ENCODE measurements around the gene CBARP.

CBARP gene

DNA sequence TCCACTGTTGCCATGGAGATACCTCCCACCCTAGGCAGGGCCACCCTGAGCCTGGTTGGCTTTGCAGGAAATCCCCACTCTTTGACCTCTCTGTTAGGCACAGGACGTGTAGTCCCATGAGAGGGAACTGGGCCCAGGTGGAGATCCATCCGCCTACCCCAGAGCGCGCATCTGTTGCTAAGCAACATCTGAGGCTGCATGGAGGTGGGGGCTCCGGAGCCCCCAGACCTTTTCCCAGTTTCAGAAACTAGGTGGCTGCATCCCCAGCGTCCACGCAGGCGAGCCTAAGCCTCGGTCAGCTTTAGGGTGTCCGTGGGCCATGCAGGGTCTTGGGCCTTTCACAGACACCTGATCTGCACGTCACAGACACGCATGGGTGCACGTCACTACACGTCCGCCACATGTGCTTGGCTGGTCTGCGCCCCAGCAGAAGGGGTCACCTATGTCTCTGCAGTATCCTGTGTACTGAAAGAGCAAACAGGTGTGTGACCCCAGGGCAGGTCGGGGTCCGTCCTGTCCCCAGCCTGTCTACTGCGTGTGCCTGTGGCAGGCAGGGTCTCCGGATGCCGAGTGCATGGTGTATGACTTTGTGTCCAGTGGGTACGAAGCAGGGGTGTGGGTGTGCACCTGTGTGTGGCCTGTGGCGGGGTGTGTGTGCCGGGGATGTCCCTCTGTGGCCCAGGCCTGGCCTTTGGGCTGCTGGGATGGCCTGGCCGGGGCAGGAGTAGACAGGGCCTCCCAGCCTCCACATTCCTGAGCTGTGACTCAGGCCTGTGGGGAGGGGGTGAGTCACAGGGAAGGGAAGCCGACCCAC lies 27.2 kb upstream of the CBARP start:
- no peak for FAIRE-seq

DNA sequence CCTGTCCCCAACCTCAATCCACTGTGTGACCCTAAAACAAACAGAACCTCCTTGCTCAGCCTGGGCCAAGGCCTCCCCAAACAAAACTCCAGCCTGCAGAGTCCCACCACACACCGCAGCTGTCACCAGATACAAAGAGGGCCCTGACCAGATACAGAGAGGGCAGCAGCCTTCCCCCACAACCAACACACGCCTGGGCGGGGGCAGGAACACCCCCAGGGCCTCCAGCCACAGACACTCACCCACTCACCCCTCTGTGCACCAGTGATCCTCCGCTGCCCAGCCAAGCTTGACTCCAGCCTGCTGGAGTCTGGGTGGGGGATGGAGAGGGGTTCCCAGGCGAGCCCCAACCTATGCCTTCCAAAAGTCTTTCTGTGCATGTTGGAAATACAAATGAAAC lies 25.4 kb upstream of the CBARP start:
- no peak for FAIRE-seq

DNA sequence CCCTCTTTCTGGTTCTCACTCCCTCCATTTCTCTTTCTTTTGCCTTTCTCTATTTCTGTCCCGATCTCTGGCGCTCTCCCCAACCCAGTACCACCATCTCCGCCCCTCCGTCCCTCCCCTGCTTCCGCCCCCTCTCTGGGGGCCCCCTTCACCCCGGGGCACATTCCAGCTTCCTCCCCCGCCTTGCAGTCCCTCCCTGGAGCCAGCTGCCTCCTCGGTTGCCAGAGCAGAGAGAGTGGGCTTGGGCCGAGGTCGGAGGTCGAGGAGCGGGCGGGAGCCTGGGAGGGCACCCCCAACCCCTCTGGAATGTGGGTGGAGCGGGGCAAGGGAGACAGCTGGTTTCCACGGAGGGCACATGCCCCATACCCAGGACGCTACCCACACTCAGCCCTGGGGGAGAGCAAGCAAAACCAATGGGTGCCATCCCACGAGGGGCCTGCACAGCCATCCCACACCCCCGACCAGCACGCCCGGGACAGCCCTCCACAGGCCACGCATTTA lies 24.9 kb upstream of the CBARP start:
- no peak for FAIRE-seq

DNA sequence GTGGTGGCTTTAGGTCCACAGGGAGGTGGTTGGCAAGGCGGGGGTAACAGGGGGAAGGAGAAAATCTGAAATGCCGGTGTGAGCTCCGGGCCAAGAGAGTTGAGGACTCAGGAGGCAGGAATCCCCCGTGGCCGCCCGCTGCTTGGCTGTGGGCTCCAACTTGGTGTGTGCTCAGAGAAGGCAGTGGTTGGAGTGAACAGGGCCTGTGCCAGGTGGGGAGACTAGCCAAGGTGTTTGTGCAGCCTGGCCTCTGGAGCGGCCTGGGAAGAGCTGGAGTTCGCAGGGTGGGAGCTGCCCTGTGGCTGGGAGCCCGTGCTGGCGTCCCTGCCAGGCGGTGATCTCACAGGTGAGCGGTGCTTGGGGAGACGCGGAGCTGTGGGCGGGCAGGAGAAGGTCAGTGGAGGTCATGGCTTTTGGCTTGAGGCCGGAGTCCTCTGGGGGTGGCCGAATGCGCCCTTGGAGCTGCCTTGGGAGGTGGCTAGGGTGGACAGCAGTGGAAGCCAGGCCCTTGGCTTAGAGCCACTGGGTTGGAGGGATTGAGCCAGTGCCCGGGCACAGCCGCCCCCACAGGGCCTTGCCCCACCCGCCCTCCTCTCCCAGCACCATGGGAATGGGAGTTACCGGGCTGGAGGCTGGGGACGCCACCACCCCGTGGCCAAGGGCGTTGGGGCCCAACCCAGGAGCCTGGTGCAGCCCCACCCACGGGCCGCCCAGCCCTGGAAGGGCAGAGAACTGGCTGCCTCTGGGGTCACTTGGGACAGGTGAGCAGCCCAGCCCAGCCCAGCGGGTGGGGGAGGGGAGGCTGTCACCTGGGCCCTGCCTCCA lies 24.2 kb upstream of the CBARP start:
- FAIRE-seq: no peak

DNA sequence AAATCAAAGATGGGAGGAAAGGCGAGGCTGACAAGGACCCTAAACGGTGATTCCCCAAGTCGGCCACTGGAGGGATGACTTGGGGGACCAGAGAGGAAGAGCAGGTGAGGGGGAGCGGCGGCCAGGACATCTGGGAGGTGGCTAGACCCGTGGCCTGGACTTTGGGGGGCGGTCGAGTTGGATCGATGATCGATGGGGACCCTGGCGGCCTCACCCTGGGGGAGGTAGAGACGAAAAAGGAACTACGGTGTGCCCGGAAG lies 23.7 kb upstream of the CBARP start:
- FAIRE-seq: no peak

DNA sequence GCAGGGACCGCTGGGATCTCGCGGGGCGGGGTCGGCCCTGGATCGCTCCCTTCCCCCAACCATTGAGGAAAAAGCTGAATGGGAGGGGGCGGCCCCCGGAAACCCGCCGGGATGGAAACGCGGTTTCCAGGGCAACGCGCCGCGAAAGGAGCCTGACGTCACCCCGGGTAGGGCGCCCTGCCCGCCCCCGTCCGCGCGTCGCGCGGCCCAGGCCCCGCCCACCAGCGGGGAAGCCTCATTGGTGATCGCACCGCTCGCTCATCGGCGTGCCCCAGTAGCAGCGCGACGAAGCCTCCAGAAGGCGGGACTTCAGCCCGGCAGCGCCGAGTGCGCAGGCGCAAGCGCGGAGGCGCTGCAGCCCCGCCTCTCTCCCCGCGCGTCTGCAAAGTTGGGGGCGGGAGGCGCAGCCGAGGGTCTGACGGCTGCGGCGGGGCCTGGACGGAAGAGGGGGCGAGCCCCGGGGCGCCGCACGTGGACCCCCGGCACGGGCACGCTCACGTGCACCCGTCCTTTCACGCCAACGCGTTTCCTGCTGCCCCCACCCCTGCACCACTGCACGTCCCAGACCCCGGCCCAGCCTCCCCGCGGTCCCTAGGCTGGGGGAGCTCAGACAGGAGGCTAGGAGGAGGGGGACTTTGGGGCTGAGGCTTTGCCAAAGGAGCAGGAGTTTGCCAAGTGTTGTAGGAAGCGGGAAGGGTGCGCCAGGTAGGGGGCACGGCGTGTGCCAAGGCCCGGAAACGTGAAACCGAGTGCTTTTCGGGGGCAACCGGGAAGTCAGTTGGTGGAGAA lies 23.1 kb upstream of the CBARP start:
- no peak for FAIRE-seq

DNA sequence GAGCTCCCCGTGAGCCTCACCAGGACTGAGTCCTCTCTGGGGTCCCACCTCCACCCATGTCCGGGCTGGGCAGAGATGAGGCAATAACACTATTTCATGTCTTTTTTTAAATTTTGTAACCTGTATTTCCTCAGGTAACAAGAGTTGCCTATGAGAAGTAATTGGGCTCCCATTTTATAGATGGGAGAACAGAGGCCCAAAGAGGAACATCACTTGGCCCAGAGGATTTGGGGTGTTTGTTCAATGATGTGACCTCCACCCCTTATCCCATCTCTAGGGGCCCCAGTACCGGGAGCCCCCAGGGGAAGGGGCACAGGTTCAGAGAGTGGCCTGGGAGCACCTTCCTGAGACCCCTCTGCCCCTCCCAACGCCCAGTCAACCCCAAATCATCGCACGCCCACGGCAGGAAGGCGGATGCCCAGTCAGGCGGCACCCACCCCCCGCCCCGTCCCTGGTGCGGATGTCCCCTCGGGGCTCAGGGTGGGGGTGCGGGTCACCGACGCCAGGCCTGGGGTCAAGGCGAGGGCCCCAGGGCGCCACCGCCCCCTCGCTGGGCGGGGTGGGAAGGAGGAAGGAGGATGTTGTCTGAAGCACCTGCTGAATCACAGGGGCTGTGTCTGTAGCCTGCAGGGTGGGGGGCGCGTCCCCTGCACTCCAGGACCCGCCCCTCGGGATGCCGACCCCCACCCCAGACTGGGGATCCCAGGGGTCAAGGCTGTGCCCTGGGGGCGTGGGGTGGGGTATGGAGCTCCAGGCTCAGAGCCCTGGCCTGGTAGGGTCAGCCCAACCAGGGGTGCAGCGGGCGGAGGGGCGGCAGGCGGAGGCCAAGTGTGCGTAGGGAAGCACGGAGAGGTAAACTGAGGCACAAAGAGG lies 22.3 kb upstream of the CBARP start:
- no peak for FAIRE-seq

DNA sequence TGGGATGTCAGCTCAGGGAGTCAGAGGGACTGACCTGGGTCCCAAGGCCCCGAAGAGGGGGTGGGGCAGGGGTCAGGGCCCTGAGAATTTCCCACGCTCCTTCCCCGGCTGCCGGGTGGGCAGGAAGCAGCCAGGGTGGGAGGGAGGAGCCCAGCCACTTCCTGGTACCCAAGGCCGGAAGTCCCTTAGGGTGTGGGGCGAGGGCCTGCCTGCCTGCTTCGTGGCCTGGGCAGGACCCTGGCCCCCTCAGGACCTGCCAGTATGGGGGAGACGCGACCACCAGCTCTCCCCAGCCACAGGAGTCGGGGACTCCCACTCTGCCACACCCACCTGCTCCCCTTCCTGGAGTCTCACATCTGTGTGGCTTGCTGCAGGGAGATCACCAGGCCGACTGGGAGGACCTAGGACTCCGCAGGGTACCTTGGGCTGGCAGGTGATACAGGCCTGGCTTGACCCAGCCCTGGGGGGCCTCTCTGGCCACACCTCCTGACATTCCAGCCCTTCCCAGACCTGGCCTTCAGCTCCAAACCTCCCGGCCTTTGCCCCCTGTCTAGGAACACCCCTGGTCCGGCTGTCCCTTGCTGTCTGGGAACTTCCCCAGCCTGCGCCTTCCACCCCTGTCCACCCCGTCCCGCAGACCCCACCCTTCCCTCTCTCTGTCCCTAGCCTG lies 21.5 kb upstream of the CBARP start:
- FAIRE-seq: no peak

DNA sequence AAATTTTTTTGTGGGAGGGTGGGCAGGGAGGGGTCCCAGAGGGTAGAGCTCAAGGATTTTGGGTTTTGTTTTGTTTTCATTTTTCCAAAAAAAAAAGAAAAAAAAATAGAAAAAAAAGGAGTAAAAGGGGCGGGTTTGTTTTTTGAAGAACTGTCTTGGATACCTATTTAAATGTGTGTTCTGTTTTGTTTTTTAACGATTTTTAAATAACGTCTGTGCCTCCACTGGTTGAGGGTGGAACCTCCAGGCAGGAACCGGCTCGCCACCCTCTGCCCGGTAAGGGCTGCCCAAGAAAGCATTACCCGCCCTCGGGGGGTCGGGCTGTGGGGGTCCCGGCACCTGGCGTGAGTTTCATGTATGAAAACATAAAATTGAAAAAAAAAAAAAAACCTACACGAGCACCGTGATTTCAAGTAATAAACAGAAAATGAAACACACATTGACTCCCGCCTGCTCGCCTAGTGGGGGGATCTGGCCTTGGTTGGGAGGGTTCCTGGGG lies 21.0 kb upstream of the CBARP start:
- peak; percentile 15 for FAIRE-seq

DNA sequence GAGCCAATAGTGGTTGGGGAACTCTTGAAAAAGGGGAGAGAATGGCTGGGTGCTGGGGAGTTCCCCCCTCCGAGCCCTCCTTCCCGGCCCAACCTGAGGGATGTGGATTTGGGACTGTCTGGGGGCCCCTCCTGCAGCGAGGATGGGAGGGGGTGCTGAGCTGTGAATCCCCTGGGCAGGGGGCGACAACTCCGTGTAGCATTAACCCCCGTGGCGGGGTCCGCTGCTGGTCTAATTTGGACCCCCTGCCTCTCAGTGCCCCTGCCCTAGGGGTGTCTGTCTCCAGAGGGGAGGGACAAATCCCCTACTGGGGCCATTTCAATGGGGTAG lies 20.3 kb upstream of the CBARP start:
- no peak for FAIRE-seq

DNA sequence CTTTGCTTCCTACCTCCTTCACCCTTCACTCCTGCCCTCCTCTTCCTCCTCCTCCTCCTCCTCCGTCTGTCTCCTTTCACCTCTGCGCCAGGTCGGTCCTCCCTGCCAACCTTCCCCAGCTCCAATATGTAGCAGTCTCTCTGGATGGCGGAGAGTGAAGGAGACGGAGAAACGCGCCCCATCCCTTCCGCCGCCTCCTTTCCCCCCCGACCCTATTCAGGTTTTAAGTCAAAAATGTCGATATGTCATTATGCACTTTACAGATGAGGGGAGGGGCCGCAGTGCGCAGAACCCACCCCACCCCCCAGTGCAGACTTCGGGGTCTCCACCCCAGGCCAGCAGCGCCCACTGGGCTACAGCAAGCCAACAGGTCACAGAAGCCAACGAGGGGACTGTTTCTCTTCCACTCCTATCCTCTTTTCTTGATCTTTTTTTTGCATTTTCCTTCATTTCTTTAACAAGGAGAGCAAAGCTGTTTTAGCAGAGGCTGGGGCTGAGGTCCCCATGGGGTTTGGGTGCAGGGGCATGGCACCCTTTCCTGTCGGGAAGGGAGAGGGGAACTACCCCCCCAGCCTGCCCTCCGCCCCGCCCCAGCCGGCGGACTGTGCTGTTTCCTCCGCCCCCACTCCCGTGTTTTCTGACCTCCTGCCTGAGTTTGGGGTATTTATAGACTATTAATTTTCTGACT lies 19.8 kb upstream of the CBARP start:
- no peak for FAIRE-seq

DNA sequence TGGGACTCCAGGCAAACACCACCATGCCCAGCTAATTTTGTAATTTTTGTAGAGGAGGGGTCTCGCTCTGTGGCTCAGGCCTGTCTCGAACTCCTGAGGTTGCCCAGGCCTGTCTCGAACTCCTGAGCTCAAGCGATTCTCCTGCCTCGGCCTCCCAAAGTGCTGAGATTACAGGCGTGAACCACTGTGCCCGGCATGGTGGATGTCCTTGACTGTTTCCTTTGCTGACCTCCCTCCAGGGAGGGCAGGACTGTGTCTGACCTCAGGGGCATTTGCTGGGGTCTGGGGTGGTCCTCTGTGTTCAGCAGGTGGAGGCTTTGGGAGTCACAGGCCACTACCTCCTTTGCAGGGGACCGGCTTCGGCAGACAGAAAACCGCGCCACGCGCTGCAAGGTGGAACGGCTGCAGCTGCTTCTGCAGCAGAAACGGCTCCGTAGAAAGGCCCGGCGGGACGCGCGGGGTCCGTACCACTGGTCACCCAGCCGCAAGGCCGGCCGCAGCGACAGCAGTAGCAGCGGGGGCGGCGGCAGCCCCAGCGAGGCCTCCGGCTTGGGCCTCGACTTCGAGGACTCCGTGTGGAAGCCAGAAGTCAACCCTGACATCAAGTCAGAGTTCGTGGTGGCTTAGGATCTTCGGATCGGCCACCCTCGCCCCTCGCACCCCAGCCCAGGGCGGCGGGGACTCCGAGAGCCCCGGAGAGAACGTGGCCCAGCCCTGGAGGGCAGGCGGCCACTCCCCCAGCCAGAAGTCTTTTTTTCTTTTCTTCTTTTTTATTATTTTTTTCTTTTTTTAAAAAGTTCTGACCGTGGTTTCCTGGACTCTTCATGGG lies 19.1 kb upstream of the CBARP start:
- no peak for FAIRE-seq

DNA sequence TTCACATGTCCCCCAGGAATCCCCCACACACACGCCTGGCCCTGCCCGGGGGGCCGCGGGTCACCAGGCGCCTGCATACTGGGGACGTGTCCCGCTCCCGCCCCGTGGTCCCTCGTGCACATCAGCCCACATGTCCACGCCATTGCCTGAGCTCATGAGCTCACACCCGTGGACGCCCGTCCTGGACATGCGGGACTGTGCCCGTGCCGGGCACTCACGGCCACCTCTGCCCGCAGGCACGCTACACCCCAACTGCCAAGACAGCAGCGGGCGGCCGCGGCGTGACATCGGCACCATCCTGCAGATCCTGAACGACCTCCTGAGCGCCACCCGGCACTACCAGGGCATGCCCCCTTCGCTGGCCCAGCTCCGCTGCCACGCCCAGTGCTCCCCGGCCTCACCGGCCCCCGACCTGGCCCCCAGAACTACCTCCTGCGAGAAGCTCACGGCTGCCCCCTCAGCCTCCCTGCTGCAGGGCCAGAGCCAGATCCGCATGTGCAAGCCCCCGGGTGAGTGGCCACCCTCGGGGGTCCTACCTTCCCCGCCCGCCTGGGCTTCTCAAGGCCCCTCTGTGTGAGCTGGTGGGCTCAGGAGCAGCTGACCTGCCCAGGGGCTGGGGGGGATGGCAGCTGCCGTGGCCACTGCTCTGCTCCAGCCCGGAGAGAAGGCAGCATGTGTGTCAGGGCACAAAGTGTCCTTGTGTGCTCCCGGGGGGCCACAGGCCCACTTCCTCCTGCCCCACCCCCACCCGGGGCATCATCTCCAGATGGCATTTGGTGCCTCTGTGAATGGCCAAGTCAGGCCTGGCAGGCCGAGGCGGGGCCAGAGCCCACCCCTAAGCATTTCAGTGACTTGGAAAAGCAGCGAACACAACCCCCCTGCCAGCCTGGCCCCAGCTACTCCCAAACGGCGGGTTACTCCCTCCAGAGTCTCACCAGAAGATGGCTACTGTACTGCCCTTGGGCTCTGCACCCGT lies 17.7 kb upstream of the CBARP start:
- FAIRE-seq: no peak

DNA sequence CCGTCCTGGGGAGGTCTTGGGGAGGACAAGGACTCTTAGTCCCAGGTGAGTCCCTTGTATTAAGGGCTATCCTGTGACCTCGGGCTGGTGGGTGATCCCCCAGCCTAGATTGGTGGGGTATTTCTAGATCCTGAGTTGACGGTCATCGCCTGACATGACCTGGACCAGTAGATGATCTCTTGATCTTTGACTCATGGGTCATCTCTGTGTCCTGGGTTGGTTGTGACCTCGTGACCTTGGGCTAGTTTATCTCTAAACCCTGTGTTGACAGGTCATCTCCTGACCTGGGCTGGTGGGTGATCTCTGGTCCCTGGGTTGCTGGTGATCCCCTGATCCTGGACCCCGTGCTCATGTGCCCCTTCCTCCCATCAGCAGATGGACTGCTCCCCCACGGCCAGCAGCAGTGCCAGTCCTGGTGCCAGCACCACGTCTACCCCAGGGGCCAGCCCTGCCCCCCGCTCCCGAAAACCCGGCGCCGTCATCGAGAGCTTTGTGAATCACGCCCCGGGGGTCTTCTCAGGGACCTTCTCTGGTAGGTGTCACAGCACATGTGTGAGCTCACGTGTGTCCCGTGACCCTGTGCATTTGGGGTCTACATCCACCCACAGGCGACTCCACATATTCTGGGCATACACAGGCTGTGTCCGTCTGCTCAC lies 16.9 kb upstream of the CBARP start:
- FAIRE-seq: no peak

DNA sequence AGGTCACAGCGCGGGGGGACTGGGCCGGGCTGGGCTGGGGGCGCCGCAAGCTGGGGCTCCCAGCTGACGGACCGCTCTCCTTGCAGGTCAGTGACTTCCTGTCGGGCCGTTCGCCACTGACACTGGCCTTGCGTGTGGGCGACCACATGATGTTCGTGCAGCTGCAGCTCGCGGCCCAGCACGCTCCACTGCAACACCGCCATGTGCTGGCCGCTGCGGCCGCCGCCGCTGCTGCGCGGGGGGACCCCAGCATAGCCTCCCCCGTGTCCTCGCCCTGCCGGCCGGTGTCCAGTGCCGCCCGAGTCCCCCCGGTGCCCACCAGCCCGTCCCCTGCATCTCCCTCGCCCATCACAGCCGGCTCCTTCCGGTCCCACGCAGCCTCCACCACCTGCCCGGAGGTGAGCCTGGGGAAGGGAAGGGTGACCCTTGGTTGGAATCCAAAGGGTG lies 16.3 kb upstream of the CBARP start:
- no peak for FAIRE-seq

DNA sequence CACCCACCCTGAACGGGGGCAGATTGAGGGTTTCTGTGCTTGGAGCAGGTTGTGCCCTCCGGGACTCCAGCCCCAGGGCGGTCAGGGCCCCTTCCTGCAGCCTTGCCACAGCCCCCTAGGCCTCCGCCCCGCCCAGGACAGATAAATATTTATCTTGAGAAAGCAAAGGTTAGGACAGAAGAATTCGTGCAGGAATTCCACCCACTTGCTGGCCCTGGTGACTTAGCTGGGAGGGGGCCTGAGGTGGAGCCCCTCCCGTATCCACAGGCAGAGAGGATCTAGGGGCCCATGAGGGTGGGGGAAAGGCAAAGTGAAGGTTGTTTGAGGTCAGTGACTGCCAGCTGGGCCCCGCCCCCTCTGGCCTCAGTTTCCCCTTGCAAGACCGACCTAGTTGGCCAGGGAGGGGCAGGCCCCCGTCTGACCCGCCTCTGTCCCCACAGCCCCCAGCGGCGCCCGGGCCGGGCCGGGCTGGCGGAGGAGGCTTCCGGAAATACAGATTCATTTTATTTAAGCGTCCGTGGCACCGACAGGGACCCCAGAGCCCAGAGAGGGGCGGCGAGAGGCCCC lies 15.8 kb upstream of the CBARP start:
- no peak for FAIRE-seq

DNA sequence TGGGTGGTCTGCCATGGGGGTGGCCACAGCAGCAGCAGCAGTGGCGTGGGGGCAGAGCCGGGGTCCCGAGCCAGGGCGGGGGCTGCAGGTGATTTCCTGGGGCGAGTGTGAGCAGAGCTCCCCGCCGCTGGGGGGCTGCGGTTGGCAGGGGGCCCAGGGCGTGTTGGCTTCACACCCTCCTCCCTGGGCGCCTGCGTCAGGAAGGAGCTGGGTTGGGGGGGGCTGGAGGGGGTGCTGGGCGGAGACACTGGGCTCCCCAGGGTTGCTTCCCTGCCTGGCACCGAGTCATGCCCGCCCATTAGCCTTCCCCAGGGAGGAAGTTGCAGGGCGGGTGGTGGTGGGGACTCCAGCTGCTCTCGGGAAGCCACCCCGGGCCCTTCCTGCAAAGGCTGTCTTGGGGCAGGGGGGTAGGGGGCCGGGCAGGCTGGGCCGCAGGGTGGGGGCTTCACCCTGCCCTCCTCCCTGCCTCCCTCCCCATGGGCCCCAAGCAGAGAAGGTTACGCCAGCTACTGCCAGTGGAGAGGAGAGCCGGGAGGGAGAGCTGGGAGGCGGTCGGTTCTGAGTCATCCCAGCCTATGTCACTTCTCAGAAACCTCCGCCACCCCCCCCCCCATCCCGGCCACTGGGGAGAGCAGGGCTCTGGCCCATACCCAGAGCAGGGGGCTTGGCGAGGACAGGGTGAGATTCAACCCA lies 15.2 kb upstream of the CBARP start:
- no peak for FAIRE-seq

All from endometrium (tissue), 2 donors.